ENCODE results near the gene F2R. TPM values are rescaled to one million over a fixed set of nuclear protein-coding genes. Genes with fewer than 3 reads are reported as not detected.

The F2R gene
- total and polyA plus RNA-seq, 2 of the 13 experiments (the other 11 are each of a cell fraction or from before 2014, with no cell fraction given): 8.3 to 12.3 TPM

DNA sequence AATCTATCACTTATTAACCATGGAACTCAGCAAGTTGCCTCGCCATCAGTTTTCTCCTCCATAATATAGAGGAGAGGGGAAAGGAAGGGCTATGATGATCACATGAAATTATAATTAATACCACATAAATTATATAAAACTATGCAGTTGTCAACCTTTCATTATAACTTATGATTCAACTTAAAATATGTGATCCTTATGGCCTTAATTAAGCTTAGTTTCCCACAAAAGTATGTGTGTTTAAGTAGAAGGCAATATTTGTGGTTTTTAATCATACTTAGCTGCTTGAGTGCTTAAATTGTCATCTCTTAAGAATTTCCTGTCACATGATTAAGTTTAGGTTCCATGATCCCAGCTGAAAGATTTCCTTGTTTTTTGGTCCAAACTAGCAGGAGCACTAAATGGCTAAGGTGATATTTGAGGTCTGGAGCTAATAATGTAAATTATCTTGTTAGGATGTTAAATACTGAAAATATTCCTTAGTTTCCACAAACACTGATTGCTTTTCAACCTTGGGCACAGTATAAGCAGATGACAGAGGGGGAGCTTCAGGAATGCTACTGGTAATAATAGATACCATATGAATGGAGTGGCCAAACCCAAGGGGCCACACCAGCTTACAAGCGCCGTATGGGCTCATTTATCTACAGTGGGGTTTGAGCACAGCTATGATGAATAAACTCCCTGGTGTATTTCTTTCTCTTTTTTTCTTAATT lies 26.4 kb upstream of the F2R start (continued):
- no peak for TF ChIP-seq MLXIP (CRISPR knock-in tag; IDR thresholded peaks at IDR 0.05; ENCODE audit: borderline replicate concordance)
- TF ChIP-seq ZNF577 (CRISPR knock-in tag; IDR thresholded peaks at IDR 0.05; ENCODE audit: borderline replicate concordance, low read depth): no peak
- TF ChIP-seq ATAD3A (CRISPR knock-in tag; IDR thresholded peaks at IDR 0.05): no peak

GRCh38 chr5:76690037-76690679 lies 25.8 kb upstream of the F2R start:
- peaks cover 22% of the 10 kb centered on the region for H3K4me1 ChIP-seq (ENCODE audit: insufficient read depth, low read length)
- peaks cover 0 to 6% of the 10 kb centered on the region in 2 experiments; a peak in 4 of 5 replicates for H3K36me3 ChIP-seq (replicated peaks in 1 of 2; ENCODE audit: control insufficient read depth in 1 of 2, insufficient read depth in 2 of 2, low read length in 2 of 2)
- no peaks in the 10 kb centered on the region for H4K20me1 ChIP-seq (ENCODE audit: insufficient read depth, low read length)
- H3K79me2 ChIP-seq (ENCODE audit: insufficient read depth, low read length): no peaks in the 10 kb centered on the region
- H3K9ac ChIP-seq (ENCODE audit: insufficient read depth, low read depth, low read length): no peak overlapping the region
- in situ Hi-C loops (cut with HindIII; ENCODE audit: extremely low pct_ligation_motif_present, low pct_unique_long_range_greater_than_20kb) (no loop called here), intact Hi-C loops (cut with micrococcal nuclease; ENCODE audit: unreplicated experiment) (no loop called here)
- CTCF ChIA-PET (ENCODE audit: low intra/inter-chr PET ratio, low total read pairs): no interaction called here
- WGBS (ENCODE audit: low lambda C conversion rate): 97% methylated on average over 3 of the region's 3 CpGs
- H3K27ac ChIP-seq (ENCODE audit: extremely low read length, insufficient read depth, low read length): no peak overlapping the region
- no peaks in the 10 kb centered on the region for H3K27me3 ChIP-seq (ENCODE audit: control insufficient read depth in 1 of 2, insufficient read depth in 2 of 2, low read length in 2 of 2)
- no peak for FAIRE-seq
- DNase-seq (ENCODE audit: low spot score): no peak
- BruUV-seq (replicated peaks): no TSS peak
- no peak for ATAC-seq
- H2AFZ ChIP-seq (ENCODE audit: low read length): no peak overlapping the region
- H3K4me3 ChIP-seq (replicated peaks in 1 of 3; ENCODE audit: insufficient read depth in 1 of 3, low read depth in 2 of 3, low read length in 3 of 3): no peak overlapping the region
- no peak overlapping the region for H3K4me2 ChIP-seq (ENCODE audit: low read depth, low read length)
- POLR2A ChIA-PET: no interaction called here
- H3K9me3 ChIP-seq (ENCODE audit: low read length): no peaks in the 10 kb centered on the region
- TF ChIP-seq ZNF792 (CRISPR knock-in tag; IDR thresholded peaks at IDR 0.05) (no peak), RFX3 (CRISPR knock-in tag; IDR thresholded peaks at IDR 0.05) (no peak), YEATS4 (CRISPR knock-in tag; IDR thresholded peaks at IDR 0.05; ENCODE audit: borderline replicate concordance) (no peak), DZIP1 (CRISPR knock-in tag; IDR thresholded peaks at IDR 0.05) (no peak), BCL6 (CRISPR knock-in tag; IDR thresholded peaks at IDR 0.05) (no peak), RARA (CRISPR knock-in tag; IDR thresholded peaks at IDR 0.05) (no peak)
- TF ChIP-seq, protein P1, sequence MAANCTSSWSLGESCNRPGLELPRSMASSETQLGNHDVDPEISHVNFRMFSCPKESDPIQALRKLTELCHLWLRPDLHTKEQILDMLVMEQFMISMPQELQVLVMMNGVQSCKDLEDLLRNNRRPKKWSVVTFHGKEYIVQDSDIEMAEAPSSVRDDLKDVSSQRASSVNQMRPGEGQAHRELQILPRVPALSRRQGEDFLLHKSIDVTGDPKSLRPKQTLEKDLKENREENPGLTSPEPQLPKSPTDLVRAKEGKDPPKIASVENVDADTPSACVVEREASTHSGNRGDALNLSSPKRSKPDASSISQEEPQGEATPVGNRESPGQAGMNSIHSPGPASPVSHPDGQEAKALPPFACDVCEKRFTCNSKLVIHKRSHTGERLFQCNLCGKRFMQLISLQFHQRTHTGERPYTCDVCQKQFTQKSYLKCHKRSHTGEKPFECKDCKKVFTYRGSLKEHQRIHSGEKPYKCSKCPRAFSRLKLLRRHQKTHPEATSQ (CRISPR knock-in tag; IDR thresholded peaks at IDR 0.05; ENCODE audit: borderline replicate concordance): no peak
- TF ChIP-seq, protein P2, sequence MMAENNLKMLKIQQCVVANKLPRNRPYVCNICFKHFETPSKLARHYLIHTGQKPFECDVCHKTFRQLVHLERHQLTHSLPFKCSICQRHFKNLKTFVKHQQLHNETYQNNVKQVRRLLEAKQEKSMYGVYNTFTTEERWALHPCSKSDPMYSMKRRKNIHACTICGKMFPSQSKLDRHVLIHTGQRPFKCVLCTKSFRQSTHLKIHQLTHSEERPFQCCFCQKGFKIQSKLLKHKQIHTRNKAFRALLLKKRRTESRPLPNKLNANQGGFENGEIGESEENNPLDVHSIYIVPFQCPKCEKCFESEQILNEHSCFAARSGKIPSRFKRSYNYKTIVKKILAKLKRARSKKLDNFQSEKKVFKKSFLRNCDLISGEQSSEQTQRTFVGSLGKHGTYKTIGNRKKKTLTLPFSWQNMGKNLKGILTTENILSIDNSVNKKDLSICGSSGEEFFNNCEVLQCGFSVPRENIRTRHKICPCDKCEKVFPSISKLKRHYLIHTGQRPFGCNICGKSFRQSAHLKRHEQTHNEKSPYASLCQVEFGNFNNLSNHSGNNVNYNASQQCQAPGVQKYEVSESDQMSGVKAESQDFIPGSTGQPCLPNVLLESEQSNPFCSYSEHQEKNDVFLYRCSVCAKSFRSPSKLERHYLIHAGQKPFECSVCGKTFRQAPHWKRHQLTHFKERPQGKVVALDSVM (CRISPR knock-in tag; IDR thresholded peaks at IDR 0.05): no peak
